Endometrial microvascular endothelial cells (primary cell): ENCODE results near the gene FKBP1C. TPM values are rescaled to one million over a fixed set of nuclear protein-coding genes. Genes with fewer than 3 reads are reported as not detected.
"Not testable (repeated sequence)": the region's sequence is repeated elsewhere in the genome, so short reads cannot be mapped to it uniquely, and the experiment has no call there.

Experiments used
- in situ Hi-C: cut with HindIII; loops from 2 replicates; pipeline ENCODE4 v1.10.0; 2017; ENCODE audit warnings: low sequenced_read_pairs, low pct_unique_long_range_greater_than_20kb; ENCODE audit errors: inconsistent ontology term
- total RNA-seq: library from RNA; depleted of rRNA; stranded (reverse); fragments of >200 nt; gene quantifications from one replicate; pipeline ENCODE4 v1.2.3, GENCODE V29; 2015; ENCODE audit errors: inconsistent ontology term

FKBP1C gene
- 0.28 TPM for total RNA-seq

GRCh38 chr6:63211343-63211742, at the start of gene FKBP1C:
FKBP1C (plus strand) TSS chr6:63211469.
- in situ Hi-C loops = not testable (repeated sequence)

- in situ Hi-C loops = not testable (repeated sequence)
These were observed 47.0 kb upstream of the FKBP1C start for GRCh38 chr6:63164047-63164803.

- in situ Hi-C loops = no loop called here
These were observed 37.1 kb upstream of the FKBP1C start for GRCh38 chr6:63174173-63174572.

- in situ Hi-C loops = no loop called here
These were observed 35.1 kb upstream of the FKBP1C start for GRCh38 chr6:63176181-63176580.

GRCh38 chr6:63180367-63180766, 30.9 kb upstream of the FKBP1C start:
- in situ Hi-C loops = no loop called here

- in situ Hi-C loops = no loop called here
These were observed 24.3 kb upstream of the FKBP1C start for GRCh38 chr6:63186970-63187369.

- in situ Hi-C loops = no loop called here
These were observed 22.4 kb upstream of the FKBP1C start for GRCh38 chr6:63188828-63189227.

- in situ Hi-C loops = no loop called here
These were observed 17.9 kb upstream of the FKBP1C start for GRCh38 chr6:63193324-63193723.

GRCh38 chr6:63197741-63198140, 13.5 kb upstream of the FKBP1C start:
- in situ Hi-C loops = no loop called here

- in situ Hi-C loops = no loop called here
These were observed 2.1 kb downstream of the FKBP1C start for GRCh38 chr6:63213325-63213724.

GRCh38 chr6:63214816-63215215, 3.5 kb downstream of the FKBP1C start:
- in situ Hi-C loops = no loop called here

- in situ Hi-C loops = no loop called here
These were observed 12.9 kb downstream of the FKBP1C start for GRCh38 chr6:63224179-63224578.

- in situ Hi-C loops = not testable (repeated sequence)
These were observed 14.7 kb downstream of the FKBP1C start for GRCh38 chr6:63225987-63226386.

- in situ Hi-C loops = not testable (repeated sequence)
These were observed 16.9 kb downstream of the FKBP1C start for GRCh38 chr6:63227928-63228894.

- in situ Hi-C loops = not testable (repeated sequence)
These were observed 18.8 kb downstream of the FKBP1C start for GRCh38 chr6:63230027-63230426.

GRCh38 chr6:63230511-63230910, 19.2 kb downstream of the FKBP1C start:
- in situ Hi-C loops = not testable (repeated sequence)

GRCh38 chr6:63236398-63236817, 25.1 kb downstream of the FKBP1C start:
- in situ Hi-C loops = no loop called here

GRCh38 chr6:63245420-63245819, 34.2 kb downstream of the FKBP1C start:
- in situ Hi-C loops = no loop called here

- in situ Hi-C loops = no loop called here
These were observed 34.6 kb downstream of the FKBP1C start for GRCh38 chr6:63245909-63246308.

- in situ Hi-C loops = no loop called here
These were observed 35.3 kb downstream of the FKBP1C start for GRCh38 chr6:63246581-63246980.
